KMS-11 (cell line): Measurements from ENCODE around the gene MRPL10.

ENCODE experiments used
- H2AFZ ChIP-seq: fragments of 200-600 bp; sonication (generic); 2 replicates; pipeline ENCODE4 v1.6.1; 2016; ENCODE audit warnings: antibody characterized with exemption, mixed run types, low read depth
- H3K27ac ChIP-seq: fragments of 200-600 bp; sonication (generic); 2 replicates; pipeline ENCODE4 v1.6.1; 2016; ENCODE audit warnings: mild to moderate bottlenecking, mixed run types
- H3K27me3 ChIP-seq: fragments of 200-600 bp; sonication (generic); 2 replicates; pipeline ENCODE4 v1.6.1; 2017; ENCODE audit warnings: mild to moderate bottlenecking, low read depth, mixed run types, moderate library complexity; ENCODE audit not compliant: insufficient read depth
- H3K36me3 ChIP-seq: fragments of 200-600 bp; sonication (generic); 2 replicates; pipeline ENCODE4 v1.6.1; 2017; ENCODE audit warnings: mild to moderate bottlenecking, mixed run types; ENCODE audit not compliant: insufficient read depth
- H3K4me1 ChIP-seq: fragments of 200-600 bp; sonication (generic); 2 replicates; pipeline ENCODE4 v1.6.1; 2016; ENCODE audit warnings: mild to moderate bottlenecking, low read depth, mixed run types; ENCODE audit not compliant: poor library complexity, severe bottlenecking
- H3K4me2 ChIP-seq: fragments of 200-600 bp; sonication (generic); 2 replicates; pipeline ENCODE4 v1.7.0; 2016; ENCODE audit warnings: mild to moderate bottlenecking, mixed run types
- H3K4me3 ChIP-seq: fragments of 200-600 bp; sonication (generic); IDR thresholded peaks from 2 replicates; pipeline ENCODE4 v1.6.1; 2017; ENCODE audit warnings: low read depth, low read length, mixed read lengths; ENCODE audit not compliant: insufficient read depth
- H3K79me2 ChIP-seq: fragments of 200-600 bp; sonication (generic); 2 replicates; pipeline ENCODE4 v1.6.1; 2016; ENCODE audit warnings: low read depth, mixed run types; ENCODE audit not compliant: insufficient read depth
- H3K9ac ChIP-seq: fragments of 200-600 bp; sonication (generic); 2 replicates; pipeline ENCODE4 v1.6.1; 2016; ENCODE audit warnings: mild to moderate bottlenecking, mixed run types
- H4K20me1 ChIP-seq: fragments of 200-600 bp; sonication (generic); 2 replicates; pipeline ENCODE4 v1.6.1; 2016; ENCODE audit warnings: mild to moderate bottlenecking, mixed run types; ENCODE audit not compliant: insufficient read depth
- TF ChIP-seq, protein P1 (sequence below): fragments of 200-600 bp; sonication (generic); conservative IDR thresholded peaks from 2 replicates; pipeline ENCODE4 v1.6.1; 2017; ENCODE audit warnings: low read depth, mild to moderate bottlenecking, antibody characterized with exemption, low read length, moderate library complexity, mixed read lengths

MRPL10 gene

DNA sequence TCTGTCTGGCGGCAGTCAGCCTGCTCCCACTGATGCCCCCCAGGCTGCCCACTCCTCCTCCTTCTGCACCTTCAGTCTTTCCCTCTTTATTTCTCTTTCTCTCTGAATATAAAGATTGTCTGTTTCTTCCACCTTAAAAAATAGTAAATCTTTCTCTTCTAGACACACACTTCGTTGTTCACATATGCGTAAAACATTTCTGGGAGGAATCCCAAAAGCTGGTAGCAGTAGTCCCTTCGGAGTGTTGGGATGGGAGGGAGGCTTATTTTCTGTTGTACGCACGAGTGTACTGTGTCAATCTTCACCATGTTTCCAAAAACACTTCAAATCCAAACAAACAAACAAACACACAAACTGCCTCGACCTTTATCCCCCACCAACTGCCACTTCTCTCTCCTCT lies 19.6 kb downstream of the MRPL10 start:
- no peaks in the 10 kb centered on the region for H3K79me2 ChIP-seq
- no peak overlapping the region for H3K4me3 ChIP-seq
- H3K9ac ChIP-seq, result no peak overlapping the region
- no peak overlapping the region for H2AFZ ChIP-seq
- H3K27me3 ChIP-seq, result 0 out of 2 replicates have a peak, but pooled peaks cover 4% of the 10 kb centered on the region
- H4K20me1 ChIP-seq, result no peaks in the 10 kb centered on the region
- TF ChIP-seq, protein P1, sequence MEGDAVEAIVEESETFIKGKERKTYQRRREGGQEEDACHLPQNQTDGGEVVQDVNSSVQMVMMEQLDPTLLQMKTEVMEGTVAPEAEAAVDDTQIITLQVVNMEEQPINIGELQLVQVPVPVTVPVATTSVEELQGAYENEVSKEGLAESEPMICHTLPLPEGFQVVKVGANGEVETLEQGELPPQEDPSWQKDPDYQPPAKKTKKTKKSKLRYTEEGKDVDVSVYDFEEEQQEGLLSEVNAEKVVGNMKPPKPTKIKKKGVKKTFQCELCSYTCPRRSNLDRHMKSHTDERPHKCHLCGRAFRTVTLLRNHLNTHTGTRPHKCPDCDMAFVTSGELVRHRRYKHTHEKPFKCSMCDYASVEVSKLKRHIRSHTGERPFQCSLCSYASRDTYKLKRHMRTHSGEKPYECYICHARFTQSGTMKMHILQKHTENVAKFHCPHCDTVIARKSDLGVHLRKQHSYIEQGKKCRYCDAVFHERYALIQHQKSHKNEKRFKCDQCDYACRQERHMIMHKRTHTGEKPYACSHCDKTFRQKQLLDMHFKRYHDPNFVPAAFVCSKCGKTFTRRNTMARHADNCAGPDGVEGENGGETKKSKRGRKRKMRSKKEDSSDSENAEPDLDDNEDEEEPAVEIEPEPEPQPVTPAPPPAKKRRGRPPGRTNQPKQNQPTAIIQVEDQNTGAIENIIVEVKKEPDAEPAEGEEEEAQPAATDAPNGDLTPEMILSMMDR, result no peak
- H3K4me1 ChIP-seq, result peaks cover 4% of the 10 kb centered on the region
- H3K36me3 ChIP-seq, result no peaks in the 10 kb centered on the region
- no peak overlapping the region for H3K4me2 ChIP-seq
- H3K27ac ChIP-seq, result no peak overlapping the region

DNA sequence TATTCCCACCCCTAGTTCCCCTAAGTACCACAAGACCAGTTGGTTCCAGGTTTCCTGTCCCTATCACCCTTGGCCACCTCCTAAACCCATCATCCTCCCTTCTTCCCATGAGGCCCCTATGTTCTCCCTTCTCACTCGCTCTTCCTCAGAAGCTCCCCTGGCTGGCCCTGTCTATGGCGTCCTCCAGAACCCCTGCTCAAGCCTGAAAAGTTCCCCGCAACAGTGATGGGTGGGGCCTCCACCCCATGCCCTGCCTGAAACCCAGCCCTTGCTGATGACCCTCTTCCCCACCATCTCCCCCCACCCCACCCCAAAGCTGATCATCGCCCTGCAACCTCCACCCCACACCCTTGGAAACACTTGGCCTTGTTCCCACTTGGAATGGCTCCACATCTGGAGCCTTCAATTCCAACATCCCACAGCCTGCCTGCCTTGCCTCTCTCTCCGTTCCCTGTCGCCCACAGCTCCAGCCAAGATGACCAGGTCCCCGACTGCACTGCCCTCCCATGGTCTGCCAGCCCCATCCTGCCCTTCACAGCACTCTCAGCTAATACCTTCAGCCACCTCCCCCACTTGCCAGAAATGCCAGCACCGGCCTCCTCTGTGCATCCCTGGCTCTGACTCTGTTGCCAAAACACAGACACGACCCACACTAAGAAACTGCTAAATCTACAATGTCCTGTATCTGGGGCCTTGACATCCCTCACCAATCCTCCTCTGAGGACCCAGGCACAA lies 20.3 kb downstream of the MRPL10 start:
- Histone ChIP-seq H3K4me3 (no peak overlapping the region), H3K4me1 (peaks cover 4% of the 10 kb centered on the region), H4K20me1 (no peaks in the 10 kb centered on the region), H3K27me3 (0 out of 2 replicates have a peak, but pooled peaks cover 4% of the 10 kb centered on the region), H3K27ac (no peak overlapping the region), H2AFZ (no peak overlapping the region), H3K4me2 (no peak overlapping the region), H3K79me2 (no peaks in the 10 kb centered on the region), H3K9ac (no peak overlapping the region), H3K36me3 (no peaks in the 10 kb centered on the region)
- TF ChIP-seq, protein P1, result no peak

DNA sequence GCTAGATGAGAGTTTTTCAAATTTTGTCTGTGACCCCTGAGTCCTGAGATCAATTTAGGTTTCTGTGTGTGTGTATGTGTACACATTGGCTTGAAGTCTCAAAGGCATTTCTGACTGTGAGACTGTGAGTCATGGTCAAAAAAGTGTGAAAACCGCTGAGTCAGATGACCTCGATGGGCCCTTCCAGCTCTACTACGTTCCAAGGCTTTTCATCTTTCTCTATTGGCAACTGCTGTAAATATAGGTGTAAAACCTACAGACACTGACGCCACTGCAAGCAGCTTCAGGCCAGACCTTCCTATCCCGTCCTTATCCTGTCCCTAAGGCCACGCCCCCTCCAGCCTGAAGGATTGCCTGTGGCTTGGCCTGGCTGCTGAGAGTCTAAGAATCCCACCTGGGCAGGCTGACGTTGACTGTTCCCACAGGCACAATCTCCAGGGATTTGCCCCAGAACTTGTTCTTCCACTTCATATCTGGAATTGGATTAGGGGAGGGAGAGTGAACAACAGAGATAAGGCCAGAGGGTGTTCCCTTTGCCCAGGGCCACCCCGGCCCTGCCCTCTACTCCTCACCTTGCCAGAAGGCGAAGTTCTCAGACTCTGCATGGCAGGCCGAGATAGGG lies 21.0 kb downstream of the MRPL10 start:
- TF ChIP-seq, protein P1, result no peak
- Histone ChIP-seq H3K4me2 (no peak overlapping the region), H4K20me1 (no peaks in the 10 kb centered on the region), H3K4me3 (no peak overlapping the region), H3K36me3 (no peaks in the 10 kb centered on the region), H3K9ac (no peak overlapping the region), H2AFZ (no peak overlapping the region), H3K79me2 (no peaks in the 10 kb centered on the region), H3K27ac (no peak overlapping the region), H3K27me3 (0 out of 2 replicates have a peak, but pooled peaks cover 4% of the 10 kb centered on the region), H3K4me1 (peaks cover 4% of the 10 kb centered on the region)

DNA sequence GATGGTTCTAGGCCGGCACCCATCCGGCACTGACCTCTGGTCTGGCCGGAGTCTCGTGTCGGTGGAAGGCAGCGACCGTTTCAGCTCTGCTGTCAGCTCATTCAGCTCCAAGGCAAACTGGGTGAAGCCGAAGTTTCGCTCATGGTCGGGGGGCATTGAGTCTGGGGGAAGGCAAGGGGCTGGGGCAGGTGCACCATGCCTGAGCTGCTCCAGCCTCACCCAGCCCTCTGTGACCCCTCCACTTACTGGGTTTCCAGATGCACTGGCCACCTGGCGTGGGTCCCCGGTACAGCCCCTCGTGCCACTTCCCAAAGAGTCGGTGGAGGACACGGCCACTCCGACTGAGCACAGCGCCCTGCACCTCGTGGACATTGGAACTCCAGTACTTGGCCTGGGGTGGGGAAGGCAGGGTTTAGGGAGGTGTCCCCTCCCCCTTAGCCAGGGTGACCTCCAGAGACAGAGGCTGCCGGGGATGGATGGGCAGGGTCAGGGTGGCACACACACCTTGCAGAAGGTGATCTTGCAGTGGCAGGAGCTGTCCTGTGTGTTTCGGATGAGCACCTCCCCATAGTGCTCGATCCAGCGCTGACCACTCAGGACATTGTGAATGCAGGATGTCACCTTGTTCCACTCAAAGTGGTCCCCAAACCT lies 22.4 kb downstream of the MRPL10 start:
- H3K4me2 ChIP-seq, result no peak overlapping the region

More for the DNA sequence above, 22.4 kb downstream of the MRPL10 start:
- Histone ChIP-seq H3K4me3 (no peak overlapping the region), H3K27me3 (0 out of 2 replicates have a peak, but pooled peaks cover 4% of the 10 kb centered on the region), H3K27ac (no peak overlapping the region), H3K4me1 (peaks cover 4% of the 10 kb centered on the region), H3K36me3 (no peaks in the 10 kb centered on the region), H3K79me2 (no peaks in the 10 kb centered on the region), H3K9ac (no peak overlapping the region), H2AFZ (no peak overlapping the region), H4K20me1 (no peaks in the 10 kb centered on the region)
- TF ChIP-seq, protein P1, result no peak
